Measurements from ENCODE around the gene SH3PXD2A.
"Not testable (repeated sequence)": the region's sequence is repeated elsewhere in the genome, so short reads cannot be mapped to it uniquely, and the experiment has no call there.

The SH3PXD2A gene

GRCh38 chr10:103762162-103762561, 93.2 kb downstream of the SH3PXD2A start:
- TF ChIP-seq, protein P1, sequence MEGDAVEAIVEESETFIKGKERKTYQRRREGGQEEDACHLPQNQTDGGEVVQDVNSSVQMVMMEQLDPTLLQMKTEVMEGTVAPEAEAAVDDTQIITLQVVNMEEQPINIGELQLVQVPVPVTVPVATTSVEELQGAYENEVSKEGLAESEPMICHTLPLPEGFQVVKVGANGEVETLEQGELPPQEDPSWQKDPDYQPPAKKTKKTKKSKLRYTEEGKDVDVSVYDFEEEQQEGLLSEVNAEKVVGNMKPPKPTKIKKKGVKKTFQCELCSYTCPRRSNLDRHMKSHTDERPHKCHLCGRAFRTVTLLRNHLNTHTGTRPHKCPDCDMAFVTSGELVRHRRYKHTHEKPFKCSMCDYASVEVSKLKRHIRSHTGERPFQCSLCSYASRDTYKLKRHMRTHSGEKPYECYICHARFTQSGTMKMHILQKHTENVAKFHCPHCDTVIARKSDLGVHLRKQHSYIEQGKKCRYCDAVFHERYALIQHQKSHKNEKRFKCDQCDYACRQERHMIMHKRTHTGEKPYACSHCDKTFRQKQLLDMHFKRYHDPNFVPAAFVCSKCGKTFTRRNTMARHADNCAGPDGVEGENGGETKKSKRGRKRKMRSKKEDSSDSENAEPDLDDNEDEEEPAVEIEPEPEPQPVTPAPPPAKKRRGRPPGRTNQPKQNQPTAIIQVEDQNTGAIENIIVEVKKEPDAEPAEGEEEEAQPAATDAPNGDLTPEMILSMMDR (IDR thresholded peaks at IDR 0.05; ENCODE audit: control insufficient read depth, extremely low read depth, insufficient read depth): no peak
- DNase-seq (ENCODE audit: low read depth): no peak
- no peak overlapping the region for H3K4me3 ChIP-seq (ENCODE audit: low read depth, low read length)

GRCh38 chr10:103761075-103761920, 94.1 kb downstream of the SH3PXD2A start:
- DNase-seq (ENCODE audit: low read depth): no peak
- no peak overlapping the region for H3K4me3 ChIP-seq (ENCODE audit: low read depth, low read length)
- TF ChIP-seq, protein P1 (IDR thresholded peaks at IDR 0.05; ENCODE audit: control insufficient read depth, extremely low read depth, insufficient read depth): no peak

- H3K4me3 ChIP-seq (ENCODE audit: low read depth, low read length); DNase-seq (ENCODE audit: low read depth): not testable (repeated sequence)
Observed at GRCh38 chr10:103760233-103760632, 95.1 kb downstream of the SH3PXD2A start.

- TF ChIP-seq, protein P1 (IDR thresholded peaks at IDR 0.05; ENCODE audit: control insufficient read depth, extremely low read depth, insufficient read depth): no peak
- H3K4me3 ChIP-seq (ENCODE audit: low read depth, low read length): no peak overlapping the region
- no peak for DNase-seq (ENCODE audit: low read depth)
Observed at GRCh38 chr10:103759100-103759781, 96.1 kb downstream of the SH3PXD2A start.

DNA sequence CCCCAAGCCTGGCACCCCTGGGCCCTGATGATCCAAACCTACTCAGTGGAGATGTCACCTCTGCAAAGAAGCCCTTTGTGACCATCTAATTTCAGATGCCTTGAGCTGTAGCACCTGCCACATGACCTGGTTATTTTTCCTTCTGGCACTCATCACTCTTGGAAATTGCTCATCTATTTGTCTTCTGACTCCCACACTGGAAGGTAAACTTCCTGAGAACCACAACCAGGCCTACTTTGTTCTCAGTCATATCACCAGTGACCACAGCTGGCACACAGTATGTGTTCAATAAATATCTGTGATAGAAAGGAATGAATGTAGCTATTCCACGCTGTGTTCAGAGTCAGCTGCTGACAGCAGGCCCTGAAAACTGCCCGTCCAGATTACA, 97.1 kb downstream of the SH3PXD2A start:
- DNase-seq (ENCODE audit: low read depth): peak; percentile 22
- H3K4me3 ChIP-seq (ENCODE audit: low read depth, low read length): no peak overlapping the region
- TF ChIP-seq, protein P1 (IDR thresholded peaks at IDR 0.05; ENCODE audit: control insufficient read depth, extremely low read depth, insufficient read depth): no peak

DNA sequence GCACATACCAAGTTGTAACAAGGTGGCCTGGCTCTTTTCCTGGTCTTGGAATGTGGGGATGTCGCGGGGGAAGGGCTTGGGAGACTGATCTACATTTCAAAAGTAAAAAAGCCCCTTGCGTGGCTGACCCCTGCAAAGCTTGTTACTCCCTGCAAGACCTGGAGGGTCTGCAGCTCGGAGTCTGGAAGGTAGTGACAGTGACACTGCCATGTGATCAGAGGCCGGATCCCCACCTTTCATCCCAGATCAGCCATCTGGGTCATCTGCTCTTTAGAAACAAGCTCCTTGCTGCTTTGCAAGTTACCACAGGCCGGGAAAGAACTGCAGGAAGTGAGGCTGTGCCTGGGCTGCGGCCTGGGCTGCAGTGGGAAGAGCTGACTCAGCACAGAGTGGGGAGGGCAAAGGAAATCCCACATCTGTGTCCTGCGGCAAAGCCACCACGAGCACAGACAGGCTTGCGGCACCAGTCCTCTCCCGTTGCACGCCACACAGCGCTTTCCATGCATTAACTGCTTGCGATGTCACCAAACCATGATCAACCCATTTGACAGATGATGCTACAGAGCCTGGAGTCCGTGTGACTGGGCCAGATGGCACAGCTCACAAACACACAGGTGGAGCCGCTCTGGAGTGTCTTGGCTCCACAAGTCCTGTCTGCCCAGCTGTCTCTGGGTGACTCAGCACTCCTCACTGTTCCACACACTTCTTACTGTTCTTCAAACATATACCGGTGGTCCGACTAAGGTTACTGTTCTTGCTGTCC, 97.7 kb downstream of the SH3PXD2A start:
- TF ChIP-seq, protein P1 (IDR thresholded peaks at IDR 0.05; ENCODE audit: control insufficient read depth, extremely low read depth, insufficient read depth): no peak
- DNase-seq (ENCODE audit: low read depth): peak; percentile 7

More for the DNA sequence above, 97.7 kb downstream of the SH3PXD2A start:
- H3K4me3 ChIP-seq (ENCODE audit: low read depth, low read length): no peak overlapping the region

Data from LNCaP clone FGC (cell line).